Measurements from ENCODE around the gene SZT2. TPM values are rescaled to one million over a fixed set of nuclear protein-coding genes. Genes with fewer than 3 reads are reported as not detected.

Gene SZT2
- total and polyA plus RNA-seq, 10 of the 15 experiments (the other 5 are each of a cell fraction or from before 2014, with no cell fraction given), result 1.4 to 38.3 (median 12.7) TPM

GRCh38 chr1:43481491-43481890 lies 91.8 kb downstream of the SZT2 start (continued):
- TF ChIP-seq, protein P1, sequence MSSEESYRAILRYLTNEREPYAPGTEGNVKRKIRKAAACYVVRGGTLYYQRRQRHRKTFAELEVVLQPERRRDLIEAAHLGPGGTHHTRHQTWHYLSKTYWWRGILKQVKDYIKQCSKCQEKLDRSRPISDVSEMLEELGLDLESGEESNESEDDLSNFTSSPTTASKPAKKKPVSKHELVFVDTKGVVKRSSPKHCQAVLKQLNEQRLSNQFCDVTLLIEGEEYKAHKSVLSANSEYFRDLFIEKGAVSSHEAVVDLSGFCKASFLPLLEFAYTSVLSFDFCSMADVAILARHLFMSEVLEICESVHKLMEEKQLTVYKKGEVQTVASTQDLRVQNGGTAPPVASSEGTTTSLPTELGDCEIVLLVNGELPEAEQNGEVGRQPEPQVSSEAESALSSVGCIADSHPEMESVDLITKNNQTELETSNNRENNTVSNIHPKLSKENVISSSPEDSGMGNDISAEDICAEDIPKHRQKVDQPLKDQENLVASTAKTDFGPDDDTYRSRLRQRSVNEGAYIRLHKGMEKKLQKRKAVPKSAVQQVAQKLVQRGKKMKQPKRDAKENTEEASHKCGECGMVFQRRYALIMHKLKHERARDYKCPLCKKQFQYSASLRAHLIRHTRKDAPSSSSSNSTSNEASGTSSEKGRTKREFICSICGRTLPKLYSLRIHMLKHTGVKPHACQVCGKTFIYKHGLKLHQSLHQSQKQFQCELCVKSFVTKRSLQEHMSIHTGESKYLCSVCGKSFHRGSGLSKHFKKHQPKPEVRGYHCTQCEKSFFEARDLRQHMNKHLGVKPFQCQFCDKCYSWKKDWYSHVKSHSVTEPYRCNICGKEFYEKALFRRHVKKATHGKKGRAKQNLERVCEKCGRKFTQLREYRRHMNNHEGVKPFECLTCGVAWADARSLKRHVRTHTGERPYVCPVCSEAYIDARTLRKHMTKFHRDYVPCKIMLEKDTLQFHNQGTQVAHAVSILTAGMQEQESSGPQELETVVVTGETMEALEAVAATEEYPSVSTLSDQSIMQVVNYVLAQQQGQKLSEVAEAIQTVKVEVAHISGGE (CRISPR knock-in tag; IDR thresholded peaks at IDR 0.05), result no peak
- TF ChIP-seq SP1 (IDR thresholded peaks at IDR 0.05; ENCODE audit: low read depth, low read length) (no peak), SMC3 (IDR thresholded peaks at IDR 0.05; ENCODE audit: borderline replicate concordance, low read length) (no peak), KAT2A (conservative IDR thresholded peaks at IDR 0.05; ENCODE audit: control insufficient read depth, low read depth, low read length) (no peak), RBBP5 (conservative IDR thresholded peaks at IDR 0.05) (no peak), ZBTB33 (IDR thresholded peaks at IDR 0.05) (no peak), RELB (IDR thresholded peaks at IDR 0.05; ENCODE audit: low read depth) (no peak)

All from GM12878 (cell line).